ENCODE data around the gene HPX.
A peak's percentile ranks its signal among the peaks of the same experiment; 100 is the strongest.

The HPX gene

GRCh38 chr11:6389905-6390717, 50.7 kb downstream of the HPX start, which contains the start of gene SMPD1:
Gene SMPD1 (plus strand): TSS chr11:6390474. CDS start chr11:6390599, 125 bp downstream.
- DNase-seq (ENCODE audit: low spot score) = peak; percentile 89

GRCh38 chr11:6388748-6389147, 52.0 kb downstream of the HPX start:
- DNase-seq (ENCODE audit: low spot score) = no peak

GRCh38 chr11:6387811-6388599, 52.8 kb downstream of the HPX start:
- no peak for DNase-seq (ENCODE audit: low spot score)

DNA sequence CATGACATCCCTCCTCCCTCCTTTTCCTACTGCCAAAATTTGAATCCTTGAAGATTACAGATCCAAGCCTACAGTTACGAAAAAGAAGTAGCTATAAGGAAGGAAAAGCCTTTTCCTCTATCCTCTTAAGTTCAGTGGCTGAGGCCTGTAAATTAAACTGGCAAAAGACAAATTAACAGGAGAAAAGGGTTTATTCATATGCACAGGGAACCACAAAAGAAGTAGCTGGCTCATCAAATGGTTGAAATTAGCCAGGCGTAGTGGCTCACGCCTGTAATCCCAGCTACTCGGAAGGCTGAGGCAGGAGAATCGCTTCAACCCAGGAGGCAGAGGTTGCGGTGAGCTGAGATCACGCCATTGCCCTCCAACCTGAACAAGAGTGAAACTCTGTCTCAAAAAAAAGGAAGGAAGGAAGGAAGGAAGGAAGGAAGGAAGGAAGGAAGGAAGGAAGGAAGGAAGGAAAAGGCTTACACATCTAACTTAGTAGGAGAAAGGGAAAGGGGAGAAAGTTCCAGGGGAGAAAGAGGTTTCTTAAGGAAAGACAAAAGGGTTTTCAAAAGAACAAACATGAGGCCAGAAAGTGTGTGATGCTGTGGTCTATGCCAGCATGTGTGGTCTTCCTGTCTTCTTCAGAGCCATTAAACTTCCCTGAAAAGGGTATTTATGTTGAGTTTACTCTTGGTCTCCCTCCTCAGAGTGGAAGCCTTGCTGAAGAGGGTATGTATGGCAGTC, 55.6 kb downstream of the HPX start:
- no peak for DNase-seq (ENCODE audit: low spot score)

Measured in hepatic stellate cell (primary cell).